ENCODE results near the gene TOX2. TPM values are rescaled to one million over a fixed set of nuclear protein-coding genes. Genes with fewer than 3 reads are reported as not detected.

Gene TOX2
- total and polyA plus RNA-seq, 7 donors, result 0.06 to 0.53 (median 0.38) TPM

- Histone ChIP-seq H3K27ac (no peak overlapping the region), H3K9me3 (no peaks in the 10 kb centered on the region), H3K36me3 (ENCODE audit: insufficient read depth in 1 of 2, low read depth in 1 of 2) (no peaks in the 10 kb centered on the region), H3K4me1 (no peaks in the 10 kb centered on the region), H3K4me3 (no peak overlapping the region), H3K27me3 (ENCODE audit: insufficient read depth in 3 of 3, low read length in 2 of 3) (no peaks in the 10 kb centered on the region)
- DNase-seq (peak in 1 of 2 donors; percentile 33), ATAC-seq (no peak)
- intact Hi-C loops (cut with DNase I), result no loop called here
- 87 to 94% (median 89%) methylated on average over 16 of the region's 16 CpGs for WGBS, 3 donors
- no peak for TF ChIP-seq CTCF (IDR thresholded peaks at IDR 0.05)
Observed at GRCh38 chr20:44054118-44054517, 139.5 kb downstream of the TOX2 start.

- no peak overlapping the region for H3K4me3 ChIP-seq
- no peaks in the 10 kb centered on the region for H3K27me3 ChIP-seq (ENCODE audit: insufficient read depth in 3 of 3, low read length in 2 of 3)
- TF ChIP-seq CTCF (IDR thresholded peaks at IDR 0.05), result no peak
- no peak overlapping the region for H3K27ac ChIP-seq
- no peak for ATAC-seq
- H3K9me3 ChIP-seq, result no peaks in the 10 kb centered on the region
- no peaks in the 10 kb centered on the region for H3K4me1 ChIP-seq
- WGBS, 3 donors, result 78 to 91% (median 85%) methylated on average over 3 of the region's 3 CpGs
- DNase-seq, result no peak
- H3K36me3 ChIP-seq (ENCODE audit: insufficient read depth in 1 of 2, low read depth in 1 of 2), result no peaks in the 10 kb centered on the region
- intact Hi-C loops (cut with DNase I), result no loop called here
Observed at GRCh38 chr20:44054849-44055248, 140.2 kb downstream of the TOX2 start.

GRCh38 chr20:44056010-44056698 lies 141.5 kb downstream of the TOX2 start:
- no peaks in the 10 kb centered on the region for H3K27me3 ChIP-seq (ENCODE audit: insufficient read depth in 3 of 3, low read length in 2 of 3)
- DNase-seq (no peak), ATAC-seq (peak; percentile 69 to 88 (median 82))
- no peak overlapping the region for H3K4me3 ChIP-seq
- 63 to 66% (median 65%) methylated on average over 13 of the region's 13 CpGs for WGBS, 3 donors
- H3K9me3 ChIP-seq, result no peaks in the 10 kb centered on the region
- peak; percentile 52 for TF ChIP-seq CTCF (IDR thresholded peaks at IDR 0.05)
- H3K4me1 ChIP-seq, result no peaks in the 10 kb centered on the region
- intact Hi-C loops (cut with DNase I), result no loop called here
- H3K36me3 ChIP-seq (ENCODE audit: insufficient read depth in 1 of 2, low read depth in 1 of 2), result no peaks in the 10 kb centered on the region
- no peak overlapping the region for H3K27ac ChIP-seq

GRCh38 chr20:44057698-44058675 lies 143.3 kb downstream of the TOX2 start:
- ATAC-seq, result no peak
- TF ChIP-seq CTCF (IDR thresholded peaks at IDR 0.05), result no peak
- WGBS, 3 donors, result 67 to 83% (median 78%) methylated on average over 5 of the region's 5 CpGs
- no peak overlapping the region for H3K4me3 ChIP-seq
- no peak for DNase-seq
- no peaks in the 10 kb centered on the region for H3K27me3 ChIP-seq (ENCODE audit: insufficient read depth in 3 of 3, low read length in 2 of 3)
- H3K36me3 ChIP-seq (ENCODE audit: insufficient read depth in 1 of 2, low read depth in 1 of 2), result no peaks in the 10 kb centered on the region
- H3K27ac ChIP-seq, result no peak overlapping the region
- intact Hi-C loops (cut with DNase I), result no loop called here
- H3K9me3 ChIP-seq, result no peaks in the 10 kb centered on the region
- H3K4me1 ChIP-seq, result no peaks in the 10 kb centered on the region

Measured in psoas muscle (tissue), 8 donors.